Measurements from ENCODE around the gene A2M.

DNA sequence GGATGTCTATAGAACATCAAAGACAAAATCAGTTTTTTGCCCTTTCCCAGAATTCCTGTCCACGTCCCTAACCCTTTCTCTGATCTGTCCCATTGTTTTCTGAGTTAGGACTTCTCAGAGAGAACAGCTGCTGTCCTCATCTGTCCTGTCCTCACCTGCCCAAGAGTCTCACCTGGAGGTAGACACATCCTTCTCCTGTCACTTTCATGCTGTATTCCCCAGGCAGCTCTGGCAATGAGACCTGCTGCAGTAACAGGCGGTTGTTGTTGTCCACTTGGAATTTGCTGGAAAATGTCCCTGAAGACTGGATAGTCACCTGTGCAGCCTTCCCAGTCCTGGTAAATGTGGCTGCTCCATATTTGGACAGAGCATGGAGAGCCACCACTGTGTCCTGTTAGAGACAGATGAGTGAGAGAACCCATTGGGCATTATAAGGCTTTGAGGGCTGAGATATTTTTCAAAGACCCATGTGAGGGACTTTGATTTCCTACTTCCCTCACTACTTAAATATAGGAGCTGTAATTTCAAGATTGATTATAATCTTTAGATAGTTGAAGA, 43.2 kb downstream of the A2M start:
- TF ChIP-seq SP1 (IDR thresholded peaks at IDR 0.05) (no peak), LEF1 (IDR thresholded peaks at IDR 0.05; ENCODE audit: borderline replicate concordance) (no peak), FOXK2 (IDR thresholded peaks at IDR 0.05) (no peak), FOXA1 (IDR thresholded peaks at IDR 0.05) (no peak), TARDBP (IDR thresholded peaks at IDR 0.05) (no peak), HDGF (IDR thresholded peaks at IDR 0.05; ENCODE audit: borderline replicate concordance) (no peak)

Measured in HEK293T (cell line).